ENCODE results near the gene RTL9. TPM values are rescaled to one million over a fixed set of nuclear protein-coding genes. Genes with fewer than 3 reads are reported as not detected.
A peak's percentile ranks its signal among the peaks of the same experiment; 100 is the strongest.

The RTL9 gene
- total RNA-seq, 1 donor from 2014 or later = not detected

DNA sequence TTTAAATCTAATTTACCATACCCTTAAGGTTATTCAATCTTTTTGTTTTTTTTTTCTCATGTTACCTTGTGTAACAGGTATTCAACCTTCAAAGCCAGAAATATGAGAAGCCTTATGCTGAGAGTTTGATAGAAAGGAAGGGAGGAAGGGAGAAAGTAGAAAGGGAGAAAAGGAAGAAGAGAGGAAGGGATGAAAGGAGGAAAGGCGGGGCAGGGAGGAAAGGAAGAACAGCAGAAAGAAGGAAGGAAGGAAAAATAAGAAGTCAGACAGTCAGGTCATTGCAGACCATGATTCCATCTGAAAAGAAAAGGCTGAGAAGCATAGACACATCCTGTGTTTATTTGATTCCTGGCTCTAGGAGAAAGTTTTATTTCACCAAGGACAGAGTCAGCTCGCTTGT is 30.9 kb downstream of the RTL9 start:
- no peaks in the 10 kb centered on the region for H3K27me3 ChIP-seq (ENCODE audit: control insufficient read depth, insufficient read depth, low read length)
- no peak overlapping the region for H3K4me3 ChIP-seq (ENCODE audit: low read depth, low read length)
- TF ChIP-seq, protein P1, sequence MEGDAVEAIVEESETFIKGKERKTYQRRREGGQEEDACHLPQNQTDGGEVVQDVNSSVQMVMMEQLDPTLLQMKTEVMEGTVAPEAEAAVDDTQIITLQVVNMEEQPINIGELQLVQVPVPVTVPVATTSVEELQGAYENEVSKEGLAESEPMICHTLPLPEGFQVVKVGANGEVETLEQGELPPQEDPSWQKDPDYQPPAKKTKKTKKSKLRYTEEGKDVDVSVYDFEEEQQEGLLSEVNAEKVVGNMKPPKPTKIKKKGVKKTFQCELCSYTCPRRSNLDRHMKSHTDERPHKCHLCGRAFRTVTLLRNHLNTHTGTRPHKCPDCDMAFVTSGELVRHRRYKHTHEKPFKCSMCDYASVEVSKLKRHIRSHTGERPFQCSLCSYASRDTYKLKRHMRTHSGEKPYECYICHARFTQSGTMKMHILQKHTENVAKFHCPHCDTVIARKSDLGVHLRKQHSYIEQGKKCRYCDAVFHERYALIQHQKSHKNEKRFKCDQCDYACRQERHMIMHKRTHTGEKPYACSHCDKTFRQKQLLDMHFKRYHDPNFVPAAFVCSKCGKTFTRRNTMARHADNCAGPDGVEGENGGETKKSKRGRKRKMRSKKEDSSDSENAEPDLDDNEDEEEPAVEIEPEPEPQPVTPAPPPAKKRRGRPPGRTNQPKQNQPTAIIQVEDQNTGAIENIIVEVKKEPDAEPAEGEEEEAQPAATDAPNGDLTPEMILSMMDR (IDR thresholded peaks at IDR 0.05; ENCODE audit: insufficient read depth, low read length, severe bottlenecking) = no peak
- H3K36me3 ChIP-seq (ENCODE audit: control insufficient read depth, insufficient read depth, low read length) = no peaks in the 10 kb centered on the region
- no peak for FAIRE-seq
- no peak for DNase-seq (ENCODE audit: low read depth)

DNA sequence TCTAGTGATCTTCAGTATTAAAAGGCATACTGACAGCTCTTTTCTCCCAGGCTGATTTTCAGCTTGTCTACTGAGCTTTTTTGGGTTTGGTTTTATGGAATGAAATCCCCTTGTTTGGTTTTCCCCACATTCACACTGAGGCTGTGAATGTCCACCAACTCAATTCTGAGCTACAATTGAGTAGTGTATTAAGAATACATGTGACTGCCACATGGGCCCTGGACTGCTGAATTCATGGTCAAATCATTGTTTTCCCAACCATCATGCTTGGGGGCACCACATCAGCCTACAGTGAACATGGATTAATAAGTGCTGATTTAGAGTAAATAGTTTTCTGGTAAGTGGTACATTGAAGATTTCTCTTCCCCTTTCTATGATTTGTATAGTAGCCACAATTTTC is 32.4 kb downstream of the RTL9 start:
- Histone ChIP-seq H3K27me3 (ENCODE audit: control insufficient read depth, insufficient read depth, low read length) (no peaks in the 10 kb centered on the region), H3K4me3 (ENCODE audit: low read depth, low read length) (no peak overlapping the region), H3K36me3 (ENCODE audit: control insufficient read depth, insufficient read depth, low read length) (no peaks in the 10 kb centered on the region)
- TF ChIP-seq, protein P1 (IDR thresholded peaks at IDR 0.05; ENCODE audit: insufficient read depth, low read length, severe bottlenecking) = no peak
- DNase-seq (ENCODE audit: low read depth) = no peak
- FAIRE-seq = no peak

DNA sequence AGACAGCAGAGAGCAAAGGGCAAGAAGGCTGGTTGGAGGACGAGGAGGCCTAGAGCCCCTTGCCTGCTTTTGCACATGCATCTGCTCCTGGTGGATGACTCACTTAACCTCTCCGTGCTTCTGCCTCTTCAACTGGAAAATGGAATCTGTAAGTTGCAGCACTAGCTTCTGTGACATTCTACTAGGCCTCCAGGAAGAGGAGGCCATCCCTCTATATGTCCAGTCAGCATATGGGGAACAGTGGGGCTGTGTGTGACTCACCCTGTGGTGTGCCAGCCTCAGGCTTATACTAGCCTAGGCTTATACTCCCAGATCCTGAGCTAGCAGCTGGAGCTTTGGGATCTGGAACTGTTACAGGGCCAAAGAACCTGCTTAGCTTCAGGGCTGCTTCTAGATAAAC is 36.0 kb downstream of the RTL9 start:
- no peak for FAIRE-seq
- H3K36me3 ChIP-seq (ENCODE audit: control insufficient read depth, insufficient read depth, low read length) = no peaks in the 10 kb centered on the region
- H3K4me3 ChIP-seq (ENCODE audit: low read depth, low read length) = no peak overlapping the region
- peak; percentile 88 for DNase-seq (ENCODE audit: low read depth)
- no peaks in the 10 kb centered on the region for H3K27me3 ChIP-seq (ENCODE audit: control insufficient read depth, insufficient read depth, low read length)
- TF ChIP-seq, protein P1 (IDR thresholded peaks at IDR 0.05; ENCODE audit: insufficient read depth, low read length, severe bottlenecking) = no peak

DNA sequence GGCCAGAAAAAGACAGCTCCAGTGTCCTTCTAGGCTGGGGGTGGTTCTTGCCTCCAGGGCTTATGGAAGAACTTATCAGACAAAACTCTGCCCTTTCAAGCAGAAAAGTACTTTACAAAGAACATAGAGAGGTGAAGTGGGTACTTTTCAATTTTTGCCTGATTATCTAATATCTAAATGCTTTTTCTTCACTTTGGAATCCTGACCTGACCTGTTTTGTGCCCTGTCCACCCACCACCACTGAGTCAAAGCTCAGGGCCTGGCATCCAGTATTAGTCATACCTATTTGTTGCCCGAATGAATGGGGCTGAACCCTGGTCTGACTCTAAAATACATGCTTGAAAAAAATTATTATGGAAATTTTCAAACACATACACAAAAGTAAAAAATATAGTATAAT is 37.2 kb downstream of the RTL9 start:
- no peak overlapping the region for H3K4me3 ChIP-seq (ENCODE audit: low read depth, low read length)
- no peaks in the 10 kb centered on the region for H3K27me3 ChIP-seq (ENCODE audit: control insufficient read depth, insufficient read depth, low read length)
- TF ChIP-seq, protein P1 (IDR thresholded peaks at IDR 0.05; ENCODE audit: insufficient read depth, low read length, severe bottlenecking) = no peak
- no peaks in the 10 kb centered on the region for H3K36me3 ChIP-seq (ENCODE audit: control insufficient read depth, insufficient read depth, low read length)
- no peak for FAIRE-seq
- peak; percentile 66 for DNase-seq (ENCODE audit: low read depth)

DNA sequence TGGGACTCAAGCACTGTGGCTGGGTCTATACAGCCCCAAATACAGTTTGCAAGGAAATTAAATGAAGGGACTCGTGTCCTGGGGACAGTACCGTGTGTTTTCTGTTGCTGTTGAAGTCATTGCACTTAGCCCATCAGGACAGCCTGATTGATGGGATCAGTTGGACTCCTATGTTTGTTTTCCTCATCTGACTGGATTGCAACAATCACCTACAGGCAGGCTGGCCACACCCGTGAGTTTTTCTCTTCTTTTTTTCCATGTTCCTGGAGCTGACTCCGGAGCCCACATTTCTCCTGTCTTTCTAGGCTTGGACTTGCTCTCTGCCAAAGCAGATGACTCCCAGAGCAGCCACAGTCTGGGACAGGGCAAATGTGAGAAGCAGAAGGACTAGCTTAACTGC is 38.1 kb downstream of the RTL9 start:
- Histone ChIP-seq H3K27me3 (ENCODE audit: control insufficient read depth, insufficient read depth, low read length) (no peaks in the 10 kb centered on the region), H3K4me3 (ENCODE audit: low read depth, low read length) (no peak overlapping the region), H3K36me3 (ENCODE audit: control insufficient read depth, insufficient read depth, low read length) (no peaks in the 10 kb centered on the region)
- peak; percentile 52 for DNase-seq (ENCODE audit: low read depth)
- TF ChIP-seq, protein P1 (IDR thresholded peaks at IDR 0.05; ENCODE audit: insufficient read depth, low read length, severe bottlenecking) = no peak
- no peak for FAIRE-seq

DNA sequence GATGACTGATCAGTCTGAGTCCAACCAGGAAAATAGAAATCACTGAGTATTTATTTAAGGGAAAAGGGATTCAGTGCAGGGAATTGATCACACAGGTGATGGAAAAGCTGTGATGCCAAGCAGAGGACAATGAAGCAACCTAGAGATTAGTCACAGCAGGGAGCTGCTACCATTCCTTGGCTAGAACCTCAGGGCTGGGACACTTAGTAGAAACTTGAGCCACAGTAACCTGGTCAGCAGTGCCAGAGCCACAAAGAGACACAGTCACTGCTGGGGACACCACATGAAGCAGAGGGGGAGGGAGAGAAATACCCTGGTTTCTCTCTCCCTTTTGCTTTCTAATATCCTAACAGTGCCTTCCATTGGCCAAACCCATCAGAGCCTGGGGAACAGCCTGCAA is 38.7 kb downstream of the RTL9 start:
- H3K36me3 ChIP-seq (ENCODE audit: control insufficient read depth, insufficient read depth, low read length) = no peaks in the 10 kb centered on the region
- no peak overlapping the region for H3K4me3 ChIP-seq (ENCODE audit: low read depth, low read length)
- FAIRE-seq (no peak), DNase-seq (ENCODE audit: low read depth) (peak; percentile 47)
- TF ChIP-seq, protein P1 (IDR thresholded peaks at IDR 0.05; ENCODE audit: insufficient read depth, low read length, severe bottlenecking) = no peak
- no peaks in the 10 kb centered on the region for H3K27me3 ChIP-seq (ENCODE audit: control insufficient read depth, insufficient read depth, low read length)

Data from bronchial epithelial cell (primary cell).